Left ventricle myocardium superior (tissue), 1 donor: ENCODE data around the gene NUTF2. TPM values are rescaled to one million over a fixed set of nuclear protein-coding genes. Genes with fewer than 3 reads are reported as not detected.
A peak's percentile ranks its signal among the peaks of the same experiment; 100 is the strongest.
"Not testable (repeated sequence)": the region's sequence is repeated elsewhere in the genome, so short reads cannot be mapped to it uniquely, and the experiment has no call there.

Source experiments
- ATAC-seq: fragments of 200-7000 bp; cut with Tn5 transposase; one replicate; pipeline ENCODE4 v1.9.1; 2020; ENCODE audit warnings: mild to moderate bottlenecking, moderate library complexity
- DNase-seq: peaks from one replicate; pipeline ENCODE4 v3.0.0-alpha.2; 2020
- intact Hi-C: fragments of 100-400 bp; cut with micrococcal nuclease; formaldehyde crosslinking; loops from one replicate; pipeline ENCODE4 v1.11.0; 2022
- total RNA-seq: library from RNA; stranded (reverse); fragmentation: NEBNext Ultra II Directional; extraction: Animal tissue kit (Norgen Biotek cat#: 25700); gene quantifications from one replicate; pipeline ENCODE4 v1.2.1, GENCODE V29; 2021
- donor health status: DM: no; HTN: yes; CAD: no; lungs with severe emphysema.

Gene NUTF2
- total RNA-seq, 1 donor from 2014 or later, result 84.4 TPM

DNA sequence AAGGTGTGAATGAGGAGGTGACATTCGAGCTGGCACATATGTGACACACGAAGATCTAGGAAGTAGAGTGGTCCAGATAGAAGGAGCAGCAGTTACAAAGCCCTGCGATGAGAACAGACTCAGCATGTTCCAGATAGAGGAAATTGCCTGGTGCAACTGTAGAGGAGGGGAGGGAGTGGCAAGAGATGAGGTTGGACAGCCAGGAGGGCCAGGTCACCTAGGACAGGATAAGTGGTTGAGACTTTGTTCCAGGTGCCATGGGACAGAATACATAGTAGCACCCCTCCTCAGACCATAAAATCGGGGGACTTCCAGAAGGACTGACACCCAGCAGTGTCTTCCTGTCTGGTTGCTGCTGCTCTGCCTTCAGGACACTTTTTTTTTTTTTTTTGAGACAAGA is 11.8 kb downstream of the NUTF2 start:
- ATAC-seq (peak; percentile 57), DNase-seq (no peak)
- intact Hi-C loops, result no loop called here

DNA sequence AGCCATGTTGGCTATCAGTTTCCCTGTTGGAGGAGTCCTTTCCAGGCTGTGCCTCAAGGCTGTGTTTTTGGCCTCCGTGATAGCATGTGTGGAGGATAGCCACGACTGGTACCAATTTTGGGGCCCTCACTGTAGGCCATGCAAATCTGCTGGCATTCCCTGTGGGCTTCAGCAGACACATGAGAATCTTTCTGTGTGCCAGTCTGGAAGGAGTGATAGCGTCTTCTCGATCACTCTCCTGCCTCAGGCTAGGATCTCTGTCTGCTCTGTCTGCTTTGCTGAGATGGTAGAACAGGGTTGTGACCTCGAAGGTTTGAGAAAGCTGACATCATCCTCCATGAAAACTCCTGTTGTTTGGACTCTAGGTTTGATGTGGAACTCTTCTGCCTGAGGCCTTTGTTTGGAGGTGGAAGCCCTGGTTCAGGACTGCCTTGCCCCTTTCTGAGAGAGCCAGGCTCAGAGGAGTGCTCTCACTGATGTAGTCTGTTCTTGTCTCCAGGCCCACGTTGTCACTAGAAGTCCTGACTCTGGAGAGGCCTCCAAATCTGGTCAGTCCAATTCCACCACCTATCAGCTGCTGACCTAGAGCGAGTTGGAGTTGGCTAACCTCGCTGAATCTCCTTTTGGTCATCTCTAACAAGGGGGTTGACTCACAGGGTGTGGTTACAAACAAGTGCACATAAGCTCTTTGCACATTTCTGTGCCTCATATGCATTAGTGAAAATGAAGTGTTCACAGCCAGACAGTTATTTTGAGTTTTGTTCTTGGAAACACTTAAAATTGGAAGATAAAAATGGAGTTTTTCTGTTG is 14.1 kb downstream of the NUTF2 start:
- no peak for ATAC-seq
- DNase-seq, result no peak
- intact Hi-C loops, result no loop called here

DNA sequence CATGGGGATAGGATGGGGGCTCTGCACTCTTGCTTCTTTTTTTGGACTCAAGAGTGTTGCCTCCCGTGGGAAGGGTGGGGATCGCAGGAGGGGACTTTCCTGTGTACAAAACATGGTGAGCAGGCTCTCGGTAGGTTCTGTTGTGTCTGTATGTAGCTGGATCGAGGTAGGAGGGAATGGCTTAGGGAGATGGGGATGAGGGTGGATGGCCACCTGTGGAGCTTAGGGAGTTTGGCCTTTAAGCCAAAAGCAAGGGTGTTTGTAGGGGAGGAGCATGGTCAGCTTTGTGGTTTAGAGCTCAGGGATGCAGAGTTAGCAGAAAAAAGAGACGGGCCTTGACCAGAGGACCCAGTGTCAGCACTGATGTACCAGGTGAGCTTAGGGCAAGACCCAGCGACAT is 15.1 kb downstream of the NUTF2 start:
- DNase-seq, result no peak
- no peak for ATAC-seq
- intact Hi-C loops, result no loop called here

DNA sequence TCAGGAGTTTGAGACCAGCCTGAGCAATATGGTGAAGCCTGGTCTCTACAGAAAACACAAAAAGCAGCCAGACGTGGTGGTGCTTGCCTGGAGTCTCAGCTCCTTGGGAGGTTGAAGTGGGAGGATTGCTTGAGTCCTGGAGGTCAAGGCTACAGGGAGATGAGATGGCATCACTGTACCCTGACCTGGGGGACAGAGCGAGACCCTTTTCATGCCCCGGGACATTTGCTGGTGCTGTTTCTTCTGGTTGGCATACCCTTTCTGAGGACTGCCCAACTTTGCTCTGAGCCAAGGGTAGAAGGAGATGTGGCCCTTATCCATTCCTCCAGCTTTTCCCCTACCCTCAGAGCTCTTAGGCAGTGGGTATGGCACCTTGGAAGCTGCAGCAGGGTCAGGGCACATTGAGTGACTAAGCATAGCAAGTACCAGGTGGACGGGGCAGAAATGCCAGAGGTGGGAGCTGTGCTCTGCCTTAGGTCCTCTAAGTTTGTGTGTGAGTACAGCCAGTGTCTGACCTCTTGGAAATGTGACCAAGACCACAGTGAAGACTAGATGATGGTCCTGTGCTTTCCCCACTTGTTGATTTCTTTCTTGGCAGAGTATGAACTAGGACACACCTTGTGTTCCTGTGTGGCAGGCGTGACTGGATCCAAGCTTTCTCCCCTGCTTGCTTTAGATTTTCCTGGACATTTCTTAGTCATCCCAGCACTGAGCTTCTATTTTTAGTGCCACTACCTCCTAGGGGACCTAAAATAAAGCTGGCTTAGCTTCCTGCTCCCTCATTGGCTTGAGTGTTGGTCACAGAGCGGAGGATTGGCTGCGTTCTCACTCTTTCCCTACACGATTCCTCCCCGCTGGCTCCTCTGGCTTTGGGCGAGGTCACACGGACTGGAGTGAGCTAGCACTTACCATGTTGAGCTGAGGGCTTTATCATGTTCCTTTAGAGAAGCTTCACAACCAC is 16.2 kb downstream of the NUTF2 start:
- ATAC-seq (peak; percentile 91), DNase-seq (peak; percentile 83)
- intact Hi-C loops, result no loop called here

DNA sequence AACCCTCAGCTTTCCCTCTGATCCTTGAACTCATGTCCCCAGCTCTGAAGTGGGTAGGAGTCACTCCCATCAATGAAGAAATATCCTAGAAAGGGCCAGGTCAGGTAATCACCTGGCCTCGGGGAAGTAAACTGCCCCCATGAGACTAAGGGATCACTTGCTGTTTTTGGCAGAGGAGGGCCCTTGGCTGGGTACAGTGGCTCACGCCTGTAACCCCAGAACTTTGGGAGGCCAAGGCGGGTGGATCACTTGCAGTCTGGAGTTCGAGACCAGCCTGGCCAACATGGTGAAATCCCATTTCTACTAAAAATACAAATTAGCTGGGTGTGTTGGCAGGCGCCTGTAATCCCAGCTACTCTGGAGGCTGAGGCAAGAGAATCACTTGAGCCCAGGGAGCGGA is 17.3 kb downstream of the NUTF2 start:
- intact Hi-C loops, DNase-seq, ATAC-seq: not testable (repeated sequence)

DNA sequence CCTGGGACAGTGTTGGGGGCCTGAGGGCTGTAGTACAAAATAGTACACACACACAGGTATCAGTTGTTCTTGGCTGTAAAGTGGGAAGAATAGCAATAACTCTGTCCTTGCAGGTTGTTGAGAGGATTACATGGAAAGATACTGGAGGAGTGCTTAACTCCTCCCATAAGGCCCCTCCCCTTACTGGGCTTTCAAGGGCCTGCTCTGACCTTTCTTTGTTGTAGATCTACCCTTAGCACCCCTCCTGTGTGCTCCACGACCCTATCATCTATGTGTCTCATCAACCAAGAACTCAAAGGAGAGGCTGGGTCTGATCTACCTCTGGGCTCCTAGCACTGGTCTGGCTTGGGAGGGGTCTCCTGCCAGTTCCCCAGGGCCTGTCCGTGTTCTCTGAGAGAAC is 17.9 kb downstream of the NUTF2 start:
- intact Hi-C loops, result no loop called here
- DNase-seq (no peak), ATAC-seq (no peak)

DNA sequence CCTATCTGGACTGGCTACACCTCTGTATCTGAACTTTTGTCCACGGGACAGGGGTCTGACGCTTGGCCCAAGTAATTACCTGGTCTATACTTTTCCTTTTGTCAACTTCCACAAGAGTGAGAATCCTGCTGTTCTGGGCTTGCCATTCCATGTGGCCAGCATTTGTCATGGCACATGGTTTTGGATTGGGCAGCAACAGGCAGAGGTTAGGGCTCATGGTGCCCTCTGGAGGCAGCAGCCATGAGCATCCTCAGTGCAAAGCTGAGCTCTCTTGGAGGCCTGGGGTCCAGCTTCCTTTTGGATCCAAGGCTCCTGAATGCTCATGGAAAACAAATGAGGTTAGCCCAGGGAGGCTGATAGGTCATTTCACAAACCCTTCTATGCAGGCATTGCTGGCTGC is 18.6 kb downstream of the NUTF2 start:
- intact Hi-C loops, result no loop called here

DNA sequence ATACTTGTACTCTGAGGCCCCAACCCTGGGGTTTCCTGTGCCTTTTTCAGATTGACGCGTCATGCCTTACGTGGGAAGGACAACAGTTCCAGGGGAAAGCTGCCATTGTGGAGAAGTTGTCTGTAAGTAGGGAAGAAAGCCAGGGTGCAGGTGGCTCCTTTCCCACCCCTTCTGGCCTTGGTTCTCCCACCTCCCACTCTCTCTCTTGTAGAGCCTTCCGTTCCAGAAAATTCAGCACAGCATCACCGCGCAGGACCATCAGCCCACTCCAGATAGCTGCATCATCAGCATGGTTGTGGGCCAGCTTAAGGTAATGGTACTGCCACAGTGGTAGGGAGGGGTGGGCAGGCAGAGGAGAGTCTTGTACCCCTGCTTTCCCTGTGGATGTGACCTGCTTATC is 21.6 kb downstream of the NUTF2 start:
- ATAC-seq (no peak), DNase-seq (no peak)
- intact Hi-C loops, result no loop called here

More for the DNA sequence above, 18.6 kb downstream of the NUTF2 start:
- DNase-seq (no peak), ATAC-seq (no peak)

DNA sequence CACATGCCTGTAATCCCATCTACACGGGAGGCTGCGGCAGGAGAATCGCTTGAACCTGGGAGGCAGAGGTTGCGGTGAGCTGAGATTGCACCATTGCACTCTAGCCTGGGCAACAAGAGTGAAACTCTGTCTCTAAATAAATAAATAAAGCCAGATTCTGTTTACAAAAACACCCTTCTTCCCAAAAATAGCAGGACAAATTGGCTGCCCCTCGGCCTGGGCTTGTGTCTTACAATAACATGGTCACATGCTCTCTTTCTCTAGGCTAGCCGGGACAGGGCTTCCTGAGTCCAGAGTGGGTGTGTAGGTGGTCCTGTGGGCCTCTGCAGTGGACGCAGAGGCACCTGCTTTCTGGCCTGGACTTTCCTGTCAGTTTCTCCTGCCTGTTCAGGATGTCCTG is 22.9 kb downstream of the NUTF2 start:
- ATAC-seq, result no peak
- DNase-seq, result no peak
- intact Hi-C loops, result no loop called here

DNA sequence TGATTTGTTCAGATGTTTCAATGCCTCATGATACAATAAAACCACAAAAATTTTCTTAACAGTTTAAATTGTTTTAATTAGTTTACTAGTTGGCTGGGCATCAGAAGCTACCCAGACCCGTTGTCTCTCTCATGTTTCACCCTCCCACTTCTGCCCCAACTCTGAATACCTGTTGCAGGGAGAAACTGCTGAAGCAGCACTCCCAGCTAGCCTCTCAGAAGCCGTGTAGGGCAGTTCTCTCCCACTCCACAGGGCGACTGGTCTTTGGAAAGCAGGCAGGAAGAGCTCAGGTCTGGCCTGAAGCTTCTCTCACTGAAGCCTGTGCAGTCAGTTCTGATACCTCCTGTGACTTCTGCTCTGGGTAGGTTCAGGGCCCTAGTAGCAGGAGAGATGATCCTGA is 24.5 kb downstream of the NUTF2 start:
- ATAC-seq, result no peak
- intact Hi-C loops, result no loop called here
- DNase-seq, result no peak

DNA sequence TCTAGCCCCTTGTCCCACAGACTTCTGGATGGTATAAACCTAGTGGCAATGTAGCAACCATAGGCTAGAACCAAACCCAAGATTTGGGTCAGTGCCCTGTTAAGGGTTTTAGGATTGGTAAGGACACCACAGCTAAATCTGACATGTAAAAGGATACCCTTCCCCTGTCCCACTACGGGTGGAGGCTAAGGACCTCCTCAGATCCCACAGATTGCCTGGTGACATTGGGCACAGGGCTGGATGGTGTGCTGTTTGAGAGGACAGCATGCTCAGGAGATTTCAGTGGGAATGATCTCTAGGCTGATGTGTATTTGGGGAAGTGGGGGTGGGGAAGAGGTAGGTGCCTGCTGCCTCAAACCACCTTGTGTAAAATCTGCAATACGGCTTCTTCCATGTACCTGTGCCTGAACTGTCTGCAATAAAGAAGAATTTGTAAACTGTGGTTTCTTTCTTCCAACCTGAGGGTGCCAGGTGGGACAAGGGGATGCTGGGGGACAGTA is 25.4 kb downstream of the NUTF2 start:
- ATAC-seq, result no peak
- no peak for DNase-seq
- intact Hi-C loops, result no loop called here

DNA sequence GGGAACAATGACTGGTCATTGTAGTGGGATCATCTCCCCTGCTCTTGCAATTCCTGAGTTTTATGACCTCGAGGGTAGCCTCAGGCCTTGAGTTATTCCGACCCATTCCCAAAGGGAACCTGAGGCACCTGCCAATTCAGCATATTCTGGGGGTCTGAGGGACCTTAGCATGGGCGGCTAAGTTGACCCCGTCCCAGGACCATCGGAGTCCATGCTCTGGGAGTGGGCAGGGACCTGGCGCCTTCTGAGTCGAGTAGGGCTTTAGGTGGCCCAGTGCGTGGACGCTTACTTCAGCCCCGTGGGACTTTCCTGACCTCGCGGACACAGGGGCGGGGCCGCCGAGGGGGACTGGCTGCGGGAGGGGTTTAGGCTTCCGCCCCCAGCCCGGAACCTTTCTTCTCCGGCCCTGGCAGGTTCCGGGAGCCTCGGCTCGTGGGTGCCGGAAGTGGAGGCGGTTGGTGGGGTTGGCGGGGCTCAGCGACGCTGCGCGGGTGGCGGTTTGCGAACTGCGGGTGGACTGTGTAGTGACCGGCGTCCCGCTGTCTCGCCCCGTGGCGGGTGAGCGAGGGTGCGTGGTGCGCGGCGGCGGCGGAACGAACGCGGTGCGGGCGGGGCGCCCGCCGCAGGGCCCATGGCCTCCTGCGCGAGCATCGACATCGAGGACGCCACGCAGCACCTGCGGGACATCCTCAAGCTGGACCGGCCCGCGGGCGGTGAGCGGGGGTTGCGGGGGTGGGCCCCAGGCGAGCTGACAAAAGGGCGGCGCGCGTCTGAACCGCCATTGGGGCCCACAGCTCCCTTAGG is 26.1 kb downstream of the NUTF2 start, which contains the start of gene EDC4:
EDC4 (plus strand) TSS at position 422 of the 804 bp plus-strand sequence; CDS start at position 632, 210 bp downstream.
- intact Hi-C loops, result no loop called here
- DNase-seq (peak; percentile 91), ATAC-seq (peak; percentile 93)

DNA sequence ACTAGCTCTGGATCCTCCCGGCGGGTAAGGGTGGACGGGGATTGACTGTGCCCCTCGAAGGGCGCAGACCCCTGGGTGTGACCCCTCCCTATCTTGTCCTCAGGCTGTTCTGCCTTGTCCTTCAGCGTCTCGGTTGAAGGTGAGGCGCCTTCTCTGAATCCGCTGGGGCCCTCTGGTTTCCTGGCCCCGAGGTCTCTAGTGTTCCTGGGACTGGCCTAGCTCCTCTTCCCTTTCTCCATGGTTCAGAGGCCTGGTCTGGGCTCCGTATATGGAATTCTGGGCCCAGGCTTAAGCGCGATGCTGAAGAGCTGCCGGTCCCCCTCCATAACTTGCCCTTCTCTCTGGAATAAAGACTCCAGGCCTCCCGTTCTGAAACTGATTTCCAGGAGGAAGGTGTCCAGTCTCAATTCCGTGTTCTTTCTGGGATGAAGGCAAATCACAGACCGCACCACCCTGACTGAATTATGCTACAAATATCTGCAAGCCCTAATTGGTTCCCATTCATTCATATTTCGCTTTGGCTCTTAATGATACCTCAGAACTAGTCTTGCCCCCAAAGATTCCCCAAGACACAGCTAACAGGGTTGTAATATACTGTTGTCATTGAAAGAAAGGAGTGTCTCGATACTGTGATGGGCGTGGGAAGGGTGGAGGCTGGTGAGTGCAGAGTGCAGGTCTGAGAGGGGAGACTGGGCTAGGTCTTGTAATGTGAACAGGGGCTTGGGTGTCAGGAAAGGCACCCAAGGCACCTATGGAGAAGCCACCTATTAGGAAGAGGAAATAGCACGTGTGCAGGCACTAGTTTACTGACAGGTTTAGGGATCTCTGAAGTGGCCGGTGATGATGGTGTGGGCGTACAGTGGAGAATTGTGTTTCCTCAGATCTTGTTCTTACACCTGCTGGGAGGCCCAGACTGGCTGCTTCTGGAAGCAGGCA is 27.0 kb downstream of the NUTF2 start:
- no peak for ATAC-seq
- DNase-seq, result no peak
- intact Hi-C loops, result no loop called here

DNA sequence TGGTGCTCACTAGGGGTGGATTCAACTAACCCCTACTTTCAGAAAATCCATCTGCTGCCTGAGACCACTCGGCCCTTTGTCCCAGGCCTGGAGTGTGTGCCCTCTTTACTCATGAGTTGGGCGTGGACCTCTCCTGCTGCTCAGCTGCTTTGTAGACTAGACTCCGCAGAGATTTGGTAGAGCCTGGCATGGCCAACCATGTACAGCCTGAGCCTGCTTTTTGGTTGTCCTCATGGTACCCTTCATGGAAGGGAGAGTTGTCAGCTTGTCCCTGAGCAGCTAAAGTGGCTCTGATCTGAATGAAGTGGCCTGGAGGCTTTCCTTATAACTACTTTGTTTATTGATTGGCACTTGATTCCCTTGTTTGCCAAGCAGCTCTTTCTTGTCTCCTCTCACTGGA is 27.6 kb downstream of the NUTF2 start:
- ATAC-seq, result no peak
- no peak for DNase-seq
- intact Hi-C loops, result no loop called here

DNA sequence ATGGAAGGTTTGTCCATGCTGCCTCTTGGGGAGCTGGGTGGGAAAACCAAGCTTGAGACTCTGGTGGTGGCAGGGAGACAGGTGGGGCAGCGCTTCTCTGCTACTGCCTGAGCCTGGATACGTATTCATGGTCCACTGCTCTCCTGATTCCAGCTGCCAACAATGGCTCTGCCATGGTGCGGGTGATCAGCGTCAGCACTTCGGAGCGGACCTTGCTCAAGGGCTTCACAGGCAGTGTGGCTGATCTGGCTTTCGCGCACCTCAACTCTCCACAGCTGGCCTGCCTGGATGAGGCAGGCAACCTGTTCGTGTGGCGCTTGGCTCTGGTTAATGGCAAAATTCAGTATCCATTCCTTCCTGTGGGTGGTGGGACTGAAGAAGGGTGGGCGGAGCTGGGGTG is 30.3 kb downstream of the NUTF2 start:
- intact Hi-C loops, result no loop called here
- DNase-seq (no peak), ATAC-seq (no peak)

DNA sequence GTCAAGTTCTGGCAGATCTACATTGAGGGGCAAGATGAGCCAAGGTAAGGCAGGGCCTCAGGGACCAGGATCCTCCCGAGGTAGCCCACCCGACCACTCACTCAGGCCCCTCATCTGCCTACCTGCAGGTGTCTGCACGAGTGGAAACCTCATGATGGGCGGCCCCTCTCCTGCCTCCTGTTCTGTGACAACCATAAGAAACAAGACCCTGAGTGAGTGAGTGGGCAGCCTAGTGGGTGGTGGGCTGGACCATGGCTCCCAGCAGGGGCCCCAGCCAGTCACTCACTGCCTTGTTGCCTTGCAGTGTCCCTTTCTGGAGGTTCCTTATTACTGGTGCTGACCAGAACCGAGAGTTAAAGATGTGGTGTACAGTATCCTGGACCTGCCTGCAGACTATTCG is 31.5 kb downstream of the NUTF2 start:
- intact Hi-C loops, result no loop called here
- DNase-seq (no peak), ATAC-seq (no peak)

DNA sequence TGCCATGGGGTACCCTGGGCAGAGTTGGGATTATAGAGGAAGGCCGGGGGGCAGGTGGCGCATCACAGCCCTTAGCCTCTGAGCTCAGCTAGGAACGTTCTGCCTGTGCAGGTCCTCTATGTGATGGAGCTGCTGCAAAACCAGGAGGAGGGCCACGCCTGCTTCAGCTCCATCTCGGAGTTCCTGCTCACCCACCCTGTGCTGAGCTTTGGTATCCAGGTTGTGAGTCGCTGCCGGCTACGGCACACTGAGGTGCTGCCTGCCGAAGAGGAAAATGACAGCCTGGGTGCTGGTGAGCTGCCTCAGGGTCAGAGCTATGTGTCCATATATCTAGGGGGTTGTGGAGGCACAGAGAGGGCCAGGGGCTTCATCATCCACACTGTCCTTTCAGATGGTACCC is 32.1 kb downstream of the NUTF2 start:
- DNase-seq, result no peak
- intact Hi-C loops, result no loop called here
- no peak for ATAC-seq

DNA sequence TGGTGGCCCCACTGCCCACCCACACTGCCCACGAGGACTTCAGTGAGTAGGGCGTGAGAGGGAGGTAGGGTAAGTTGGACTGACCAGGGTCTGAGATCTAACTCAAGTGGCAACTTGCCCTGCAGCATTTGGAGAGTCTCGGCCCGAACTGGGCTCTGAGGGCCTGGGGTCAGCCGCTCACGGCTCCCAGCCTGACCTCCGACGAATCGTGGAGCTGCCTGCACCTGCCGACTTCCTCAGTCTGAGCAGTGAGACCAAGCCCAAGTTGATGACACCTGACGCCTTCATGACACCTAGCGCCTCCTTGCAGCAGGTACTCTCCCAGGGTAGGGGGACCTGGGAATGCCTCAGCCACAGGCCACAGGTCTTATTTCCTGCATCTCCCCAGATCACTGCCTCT is 32.7 kb downstream of the NUTF2 start:
- intact Hi-C loops, result no loop called here
- no peak for DNase-seq
- ATAC-seq, result no peak
